ENCODE data around the gene TEX11.

TEX11 gene

DNA sequence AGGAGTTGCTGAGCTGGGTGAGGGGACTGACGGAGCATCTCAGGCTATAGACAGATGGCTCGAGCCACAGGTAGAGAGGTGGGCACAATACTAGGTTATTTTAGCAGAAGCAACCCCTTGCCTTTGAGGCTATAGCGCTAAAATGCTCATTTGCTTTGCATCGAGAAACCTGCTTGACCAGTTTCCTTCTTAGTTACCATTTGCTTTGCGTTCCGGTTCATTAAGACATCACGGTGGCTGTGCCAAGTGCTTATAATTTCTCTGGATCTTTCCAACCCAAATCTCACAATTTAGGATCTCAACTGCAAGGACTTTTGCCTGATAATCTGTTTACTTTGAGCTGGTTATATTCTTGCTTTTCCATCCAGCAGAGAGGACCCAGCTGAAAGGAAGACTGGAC, 423.0 kb downstream of the TEX11 start:
- no peak for DNase-seq

DNA sequence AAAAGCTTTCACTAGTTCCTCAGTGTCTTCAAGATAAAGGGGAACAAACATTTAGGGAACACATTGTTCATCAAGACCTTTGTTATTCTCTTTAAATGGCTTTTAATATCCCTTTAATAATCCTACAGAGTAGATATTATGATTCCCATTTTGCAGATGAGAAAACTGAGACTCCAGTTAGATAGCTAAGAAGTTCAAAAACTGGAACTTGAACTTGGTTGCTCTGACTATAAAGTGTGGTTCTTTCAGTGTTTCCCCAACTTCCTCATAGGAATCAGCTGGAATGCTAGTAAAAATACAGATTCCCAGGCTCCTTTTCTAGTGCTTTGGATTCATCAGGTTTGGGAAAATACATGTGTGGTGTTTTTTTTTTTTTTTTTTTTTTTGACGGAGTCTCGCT, 426.2 kb downstream of the TEX11 start:
- DNase-seq, result no peak

DNA sequence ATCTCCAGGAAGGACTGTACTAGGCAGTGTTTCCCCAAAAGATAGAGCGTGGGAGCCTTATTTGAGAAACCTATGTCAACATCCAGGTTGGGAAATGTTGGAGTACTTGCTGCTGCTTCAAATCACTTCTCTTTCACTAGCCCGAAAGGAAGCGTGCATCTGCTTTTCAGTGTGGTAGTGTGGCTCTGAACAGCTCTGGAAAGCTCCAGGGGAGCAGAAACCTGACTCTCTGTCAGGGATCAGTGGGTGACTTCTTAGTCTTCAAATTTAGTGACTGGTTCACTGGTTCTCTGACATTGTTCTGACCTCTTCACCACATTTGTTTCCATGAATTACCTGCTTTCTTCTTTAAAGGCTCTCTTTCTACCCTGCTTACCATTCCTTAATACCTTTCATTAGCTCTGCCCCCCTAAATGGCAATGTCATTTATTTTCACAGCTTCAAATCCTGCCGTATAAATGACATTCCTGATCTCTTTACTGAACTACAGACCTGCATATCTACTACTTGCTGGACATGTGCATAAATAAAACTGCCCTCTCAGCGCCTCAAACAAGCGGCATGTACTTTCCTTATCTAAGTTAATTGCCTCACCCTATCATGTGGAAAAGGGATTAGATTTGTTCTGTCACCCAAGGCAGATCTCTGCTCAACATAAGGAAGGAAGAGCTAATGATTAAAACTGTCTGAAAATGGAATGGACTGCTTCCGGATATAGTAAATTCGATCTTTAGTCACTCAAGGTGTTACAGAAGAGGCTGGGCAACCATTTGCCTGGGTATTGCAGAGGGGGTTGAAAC, 426.8 kb downstream of the TEX11 start:
- DNase-seq, result no peak

DNA sequence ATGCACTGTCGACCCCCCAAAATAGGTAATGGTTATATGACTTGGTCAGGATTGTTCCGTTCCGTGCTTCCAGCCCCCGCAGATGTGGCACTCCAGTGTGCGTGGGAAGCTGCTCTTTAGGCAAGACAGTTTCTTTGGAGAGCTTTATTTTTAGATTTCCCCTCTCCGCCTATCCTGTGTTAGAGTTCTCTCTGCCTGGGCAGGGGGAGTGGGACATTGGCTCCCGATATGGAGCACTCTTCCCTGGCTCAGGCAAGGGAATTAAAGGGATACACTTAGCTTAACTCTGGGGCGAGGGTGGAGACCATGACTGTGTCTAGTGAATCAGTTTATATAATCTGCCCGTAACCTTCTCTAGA, 427.9 kb downstream of the TEX11 start:
- no peak for DNase-seq

DNA sequence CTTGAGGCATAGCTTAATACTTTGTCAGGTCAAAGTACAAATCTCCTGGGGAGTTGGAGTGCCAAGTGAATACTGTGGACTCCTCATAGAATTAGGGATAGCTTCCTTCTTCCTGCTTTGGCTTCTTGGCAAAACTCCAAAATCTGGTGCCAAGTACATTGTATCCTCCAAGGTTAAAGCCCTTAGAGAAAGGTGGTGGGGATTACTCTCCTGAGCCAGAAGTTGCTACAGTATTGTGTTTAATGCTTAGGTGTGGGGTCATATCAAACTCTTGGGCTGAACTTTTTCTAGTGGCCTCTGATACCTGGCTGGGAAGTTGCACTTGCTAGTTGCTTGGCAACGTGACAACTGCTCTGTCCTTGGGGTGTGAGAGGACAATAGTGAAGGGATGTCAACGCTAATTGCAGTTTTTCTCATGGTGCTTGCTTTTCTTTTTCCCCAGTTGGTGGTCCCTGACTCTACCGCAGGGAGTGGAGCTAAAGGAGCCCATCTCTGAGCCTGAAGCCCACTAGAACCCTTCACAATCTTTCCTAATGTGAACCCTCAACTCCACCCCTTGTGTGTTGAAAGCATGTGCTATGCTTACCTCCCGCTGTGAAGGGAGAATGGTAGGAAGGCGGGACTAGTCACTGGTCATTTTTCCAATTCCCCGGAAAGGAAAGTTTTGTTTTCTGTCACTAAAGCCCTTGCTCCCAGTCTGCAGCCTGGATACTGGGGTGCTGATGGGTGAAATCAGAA, 428.4 kb downstream of the TEX11 start:
- no peak for DNase-seq

DNA sequence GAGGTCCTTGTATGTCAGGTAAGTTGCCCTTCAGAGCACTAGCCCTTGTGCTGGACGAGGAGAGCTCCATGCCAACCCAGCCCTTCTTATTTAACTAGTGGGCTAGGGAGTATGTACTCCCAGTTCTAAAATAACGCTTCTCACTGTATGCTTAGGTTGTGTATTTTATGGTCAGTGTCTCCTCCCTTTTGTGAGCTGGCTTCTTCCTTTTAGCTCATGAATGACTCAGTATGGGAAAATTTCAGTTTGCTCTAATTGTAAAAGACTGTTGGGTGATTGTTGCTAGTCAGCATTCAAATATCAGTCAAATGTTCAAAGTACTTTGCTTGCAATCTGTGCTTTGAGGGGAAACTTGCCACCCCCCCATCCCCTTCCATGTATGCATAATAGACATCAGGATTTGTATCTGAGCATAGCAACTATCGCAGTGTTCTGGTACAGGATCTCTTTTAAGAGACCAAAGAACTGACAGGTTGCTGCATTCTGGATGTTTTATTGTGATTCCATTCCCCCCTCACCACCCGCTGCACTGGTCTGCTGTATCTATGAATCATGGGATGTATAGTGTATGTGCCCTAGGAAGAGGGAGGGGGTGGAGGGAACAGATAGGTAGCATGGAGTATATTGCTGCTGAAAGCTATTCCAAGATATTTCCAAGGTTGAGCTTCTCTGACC, 429.1 kb downstream of the TEX11 start:
- DNase-seq, result no peak

Data from activated CD4-positive, alpha-beta T cell treated with anti-CD3 and anti-CD28 coated beads for 48 hours (primary cell).